ENCODE data around the gene DBH.

The DBH gene

DNA sequence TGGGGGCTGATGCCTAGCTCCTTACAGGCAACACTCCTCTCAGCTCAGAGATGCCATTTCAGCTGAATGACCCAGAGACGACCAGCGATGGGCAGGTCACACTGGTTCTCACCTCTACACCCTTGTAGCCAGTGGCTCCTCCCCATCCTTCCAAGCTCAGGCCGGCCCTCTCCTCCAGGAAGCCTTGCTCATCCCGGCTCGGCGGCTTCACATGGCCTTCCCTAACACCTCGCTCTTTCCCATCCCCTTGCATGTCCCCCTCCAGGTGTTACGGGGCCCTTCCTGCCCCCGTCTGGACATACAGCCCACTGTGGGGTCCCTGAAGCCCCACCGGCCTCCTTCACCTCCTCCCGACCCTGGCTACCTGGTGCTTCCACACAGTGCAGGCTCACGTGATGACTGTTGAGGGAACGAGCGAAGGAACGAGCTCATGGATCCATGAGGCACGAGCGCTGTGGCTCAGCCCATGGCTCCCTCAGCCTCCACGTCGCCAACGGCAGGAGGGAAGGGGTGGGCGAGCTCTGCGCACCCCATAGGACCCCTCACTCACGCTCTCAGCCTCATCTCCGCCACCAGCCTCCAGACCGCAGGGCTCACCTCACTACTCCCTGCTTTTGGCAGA lies 56.3 kb downstream of the DBH start:
- H3K27ac ChIP-seq (ENCODE audit: low read depth, low read length) = no peak overlapping the region
- H3K27me3 ChIP-seq (ENCODE audit: control insufficient read depth, low read length) = no peaks in the 10 kb centered on the region
- no peak overlapping the region for H3K4me2 ChIP-seq (ENCODE audit: low read length)

GRCh38 chr9:133693116-133693515 lies 57.0 kb downstream of the DBH start:
- H4K20me1 ChIP-seq (ENCODE audit: control insufficient read depth, insufficient read depth, low read depth, low read length) = no peaks in the 10 kb centered on the region
- peaks cover 11% of the 10 kb centered on the region for H3K36me3 ChIP-seq (ENCODE audit: control insufficient read depth, low read length)
- peaks cover 37% of the 10 kb centered on the region for H3K4me1 ChIP-seq (ENCODE audit: control insufficient read depth, low read length)
- H3K4me3 ChIP-seq (ENCODE audit: low read length) = no peak overlapping the region
- peaks cover 10% of the 10 kb centered on the region for H3F3A ChIP-seq (ENCODE audit: control insufficient read depth, insufficient read depth)
- H3K4me2 ChIP-seq (ENCODE audit: low read length) = no peak overlapping the region
- TF ChIP-seq CTCF (IDR thresholded peaks at IDR 0.05; ENCODE audit: low read depth, low read length, poor library complexity, severe bottlenecking) = no peak
- TF ChIP-seq EZH2phosphoT487 (IDR thresholded peaks at IDR 0.05; ENCODE audit: borderline replicate concordance, low read length) = no peak
- no peaks in the 10 kb centered on the region for H3K9me3 ChIP-seq (ENCODE audit: control insufficient read depth, insufficient read depth, low read length)
- no peaks in the 10 kb centered on the region for H3K27me3 ChIP-seq (ENCODE audit: control insufficient read depth, low read length)
- H3K79me2 ChIP-seq (ENCODE audit: control insufficient read depth, low read length) = peaks cover 3% of the 10 kb centered on the region
- no peak overlapping the region for H3K27ac ChIP-seq (ENCODE audit: low read depth, low read length)
- no peaks in the 10 kb centered on the region for H3K9me2 ChIP-seq (replicated peaks; ENCODE audit: control insufficient read depth, low read length)

More for the DNA sequence above, 56.3 kb downstream of the DBH start:
- Histone ChIP-seq H3K4me3 (ENCODE audit: low read length) (no peak overlapping the region), H3K9me3 (ENCODE audit: control insufficient read depth, insufficient read depth, low read length) (no peaks in the 10 kb centered on the region), H3K9me2 (replicated peaks; ENCODE audit: control insufficient read depth, low read length) (no peaks in the 10 kb centered on the region), H3K79me2 (ENCODE audit: control insufficient read depth, low read length) (peaks cover 3% of the 10 kb centered on the region), H4K20me1 (ENCODE audit: control insufficient read depth, insufficient read depth, low read depth, low read length) (no peaks in the 10 kb centered on the region), H3K4me1 (ENCODE audit: control insufficient read depth, low read length) (peaks cover 34% of the 10 kb centered on the region), H3F3A (ENCODE audit: control insufficient read depth, insufficient read depth) (peaks cover 7% of the 10 kb centered on the region), H3K36me3 (ENCODE audit: control insufficient read depth, low read length) (peaks cover 11% of the 10 kb centered on the region)
- TF ChIP-seq CTCF (IDR thresholded peaks at IDR 0.05; ENCODE audit: low read depth, low read length, poor library complexity, severe bottlenecking) (no peak), EZH2phosphoT487 (IDR thresholded peaks at IDR 0.05; ENCODE audit: borderline replicate concordance, low read length) (no peak)

GRCh38 chr9:133693703-133694529 lies 57.8 kb downstream of the DBH start:
- no peak overlapping the region for H3K4me2 ChIP-seq (ENCODE audit: low read length)
- no peaks in the 10 kb centered on the region for H3K27me3 ChIP-seq (ENCODE audit: control insufficient read depth, low read length)
- H3K9me2 ChIP-seq (replicated peaks; ENCODE audit: control insufficient read depth, low read length) = no peaks in the 10 kb centered on the region
- no peak for TF ChIP-seq CTCF (IDR thresholded peaks at IDR 0.05; ENCODE audit: low read depth, low read length, poor library complexity, severe bottlenecking)
- no peak for TF ChIP-seq EZH2phosphoT487 (IDR thresholded peaks at IDR 0.05; ENCODE audit: borderline replicate concordance, low read length)
- H3K4me1 ChIP-seq (ENCODE audit: control insufficient read depth, low read length) = peaks cover 45% of the 10 kb centered on the region
- no peak overlapping the region for H3K4me3 ChIP-seq (ENCODE audit: low read length)
- no peaks in the 10 kb centered on the region for H4K20me1 ChIP-seq (ENCODE audit: control insufficient read depth, insufficient read depth, low read depth, low read length)
- H3K9me3 ChIP-seq (ENCODE audit: control insufficient read depth, insufficient read depth, low read length) = no peaks in the 10 kb centered on the region
- peaks cover 17% of the 10 kb centered on the region for H3F3A ChIP-seq (ENCODE audit: control insufficient read depth, insufficient read depth)
- no peak overlapping the region for H3K27ac ChIP-seq (ENCODE audit: low read depth, low read length)
- peaks cover 11% of the 10 kb centered on the region for H3K36me3 ChIP-seq (ENCODE audit: control insufficient read depth, low read length)
- H3K79me2 ChIP-seq (ENCODE audit: control insufficient read depth, low read length) = peaks cover 3% of the 10 kb centered on the region
